ENCODE data around the gene TNIP1. TPM values are rescaled to one million over a fixed set of nuclear protein-coding genes. Genes with fewer than 3 reads are reported as not detected.

The TNIP1 gene
- total RNA-seq, 4 donors from 2014 or later = 63.9 to 296 (median 223) TPM

GRCh38 chr5:151077419-151077818, 3.4 kb downstream of the TNIP1 start:
- Histone ChIP-seq H3K27me3 (no peaks in the 10 kb centered on the region), H3K9me3 (no peaks in the 10 kb centered on the region), H3K4me3 (no peak overlapping the region), H3K27ac (no peak overlapping the region), H3K4me1 (peaks cover 27 to 62% (median 42%) of the 10 kb centered on the region in 4 donors), H3K36me3 (no peaks in the 10 kb centered on the region)
- intact Hi-C loops (cut with DNase I; ENCODE audit: low total_unique reads) (no loop called here), in situ Hi-C loops (cut with MboI; ENCODE audit: low pct_ligation_motif_present in 1 of 4, low pct_unique_long_range_greater_than_20kb in 1 of 4, low sequenced_read_pairs in 3 of 4) (no loop called here)
- DNase-seq = no peak
- 82 to 100% methylated on average over 3 to 9 of the region's 9 CpGs for WGBS, 2 donors (ENCODE audit: low coverage in 1 of 2)
- TF ChIP-seq POLR2A (IDR thresholded peaks at IDR 0.05) = no peak
- no peak for TF ChIP-seq EP300 (IDR thresholded peaks at IDR 0.05; ENCODE audit: low read depth)
- TF ChIP-seq POLR2AphosphoS5 (IDR thresholded peaks at IDR 0.05) = no peak
- no peak for TF ChIP-seq CTCF (IDR thresholded peaks at IDR 0.05)

- in situ Hi-C loops (cut with MboI; ENCODE audit: low pct_ligation_motif_present in 1 of 4, low pct_unique_long_range_greater_than_20kb in 1 of 4, low sequenced_read_pairs in 3 of 4) (no loop called here), intact Hi-C loops (cut with DNase I; ENCODE audit: low total_unique reads) (no loop called here)
- DNase-seq = no peak
- no peaks in the 10 kb centered on the region for H3K27me3 ChIP-seq
- no peak overlapping the region for H3K4me3 ChIP-seq
- H3K36me3 ChIP-seq = no peaks in the 10 kb centered on the region
- no peaks in the 10 kb centered on the region for H3K9me3 ChIP-seq
- peak overlapping the region in 3 of 4 donors; percentile 45 to 61 (median 57) for H3K27ac ChIP-seq
- 88% methylated on average over 6 of the region's 6 CpGs; no CpG with 5 or more reads in 1 of the 2 donors for WGBS, 2 donors (ENCODE audit: low coverage in 1 of 2)
- TF ChIP-seq POLR2A (IDR thresholded peaks at IDR 0.05) (no peak), CTCF (IDR thresholded peaks at IDR 0.05) (no peak), POLR2AphosphoS5 (IDR thresholded peaks at IDR 0.05) (no peak), EP300 (IDR thresholded peaks at IDR 0.05; ENCODE audit: low read depth) (no peak)
- peaks cover 27 to 59% (median 38%) of the 10 kb centered on the region in 4 donors for H3K4me1 ChIP-seq
Measured at GRCh38 chr5:151076616-151077015, 4.2 kb downstream of the TNIP1 start.

DNA sequence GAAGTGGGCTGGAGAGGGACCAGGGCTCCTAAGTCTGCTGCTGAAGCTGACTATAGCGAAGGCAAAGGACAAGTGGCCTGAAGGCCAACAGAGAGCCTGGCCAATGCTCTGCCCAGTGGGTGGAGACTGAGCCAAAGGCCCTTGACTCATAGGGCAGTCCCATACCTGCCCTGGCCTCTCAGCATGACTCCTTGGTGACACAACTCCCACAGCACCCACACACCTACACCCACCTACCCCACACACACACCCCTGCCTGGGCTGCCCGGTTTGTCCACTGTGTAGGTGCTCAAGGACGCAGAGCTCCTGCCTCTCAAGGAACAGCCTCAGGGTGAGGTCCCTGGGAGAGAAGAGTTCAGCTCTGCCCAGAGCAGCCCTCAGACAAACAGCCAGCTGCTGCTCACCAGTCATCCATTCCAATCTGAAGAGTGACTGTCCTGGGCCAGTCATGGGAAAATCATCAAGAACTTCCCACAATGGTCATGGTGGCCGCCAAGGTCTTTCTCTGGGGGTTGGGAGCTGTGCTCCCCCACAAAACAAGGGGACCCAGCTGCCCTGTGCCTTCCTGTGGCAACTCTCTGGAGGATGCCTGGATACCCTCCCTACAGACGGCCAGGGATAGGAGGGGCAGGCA, 5.0 kb downstream of the TNIP1 start:
- H3K27ac ChIP-seq = peak overlapping the region in 3 of 4 donors; percentile 45 to 61 (median 57)
- WGBS, 2 donors (ENCODE audit: low coverage in 1 of 2) = 64% methylated on average over 5 of the region's 5 CpGs; no CpG with 5 or more reads in 1 of the 2 donors
- H3K9me3 ChIP-seq = no peaks in the 10 kb centered on the region
- TF ChIP-seq CTCF (IDR thresholded peaks at IDR 0.05) (no peak), POLR2A (IDR thresholded peaks at IDR 0.05) (peak; percentile 58), POLR2AphosphoS5 (IDR thresholded peaks at IDR 0.05) (peak in 2 of 3 donors; percentile 56 to 72), EP300 (IDR thresholded peaks at IDR 0.05; ENCODE audit: low read depth) (no peak)
- no peaks in the 10 kb centered on the region for H3K36me3 ChIP-seq
- H3K27me3 ChIP-seq = no peaks in the 10 kb centered on the region
- DNase-seq = peak; percentile 64
- H3K4me1 ChIP-seq = peaks cover 26 to 60% (median 37%) of the 10 kb centered on the region in 4 donors
- in situ Hi-C loops (cut with MboI; ENCODE audit: low pct_ligation_motif_present in 1 of 4, low pct_unique_long_range_greater_than_20kb in 1 of 4, low sequenced_read_pairs in 3 of 4) (no loop called here), intact Hi-C loops (cut with DNase I; ENCODE audit: low total_unique reads) (no loop called here)
- H3K4me3 ChIP-seq = no peak overlapping the region

GRCh38 chr5:151074557-151074956, 6.3 kb downstream of the TNIP1 start:
- peaks cover 20 to 67% (median 37%) of the 10 kb centered on the region in 4 donors for H3K4me1 ChIP-seq
- no peak overlapping the region for H3K4me3 ChIP-seq
- in situ Hi-C loops (cut with MboI; ENCODE audit: low pct_ligation_motif_present in 1 of 4, low pct_unique_long_range_greater_than_20kb in 1 of 4, low sequenced_read_pairs in 3 of 4) = no loop called here
- H3K27me3 ChIP-seq = no peaks in the 10 kb centered on the region
- TF ChIP-seq POLR2A (IDR thresholded peaks at IDR 0.05) = no peak
- no peak for TF ChIP-seq EP300 (IDR thresholded peaks at IDR 0.05; ENCODE audit: low read depth)
- TF ChIP-seq CTCF (IDR thresholded peaks at IDR 0.05) = no peak
- TF ChIP-seq POLR2AphosphoS5 (IDR thresholded peaks at IDR 0.05) = no peak
- intact Hi-C loops (cut with DNase I; ENCODE audit: low total_unique reads) = no loop called here
- WGBS, 2 donors (ENCODE audit: low coverage in 1 of 2) = 97 to 100% methylated on average over 1 to 2 of the region's 2 CpGs
- DNase-seq = no peak
- no peaks in the 10 kb centered on the region for H3K9me3 ChIP-seq
- no peaks in the 10 kb centered on the region for H3K36me3 ChIP-seq
- no peak overlapping the region for H3K27ac ChIP-seq

Data from transverse colon (tissue), 4 donors.